Left cardiac atrium (tissue), 4 donors: ENCODE measurements around the gene ZP4. TPM values are rescaled to one million over a fixed set of nuclear protein-coding genes. Genes with fewer than 3 reads are reported as not detected.
A peak's percentile ranks its signal among the peaks of the same experiment; 100 is the strongest.
"Not testable (repeated sequence)": the region's sequence is repeated elsewhere in the genome, so short reads cannot be mapped to it uniquely, and the experiment has no call there.

Experiments used
- ATAC-seq, 2 donors: fragments of 200-7000 bp; cut with Tn5 transposase; one replicate each; pipeline ENCODE4 v1.9.1; 2020; ENCODE audit warnings: mild to moderate bottlenecking in 2 of 2, moderate library complexity in 2 of 2
- DNase-seq: peaks from one replicate; pipeline ENCODE4 v3.0.0-alpha.2; 2020
- intact Hi-C, 2 donors: fragments of 100-400 bp; cut with DNase I; formaldehyde crosslinking; loops; one replicate each; pipeline versions ENCODE4 v1.14.1 to v1.15.1; 2022 to 2023
- total RNA-seq, 2 donors: library from RNA; stranded (reverse); fragmentation: NEBNext Ultra II Directional; extraction: Animal tissue kit (Norgen Biotek cat#: 25700); gene quantifications; one replicate each; pipeline ENCODE4 v1.2.1, GENCODE V29; 2021
- donor health status: DM: no; HTN: yes; CAD: no.
- donor health status: DM: no; HTN: yes; CAD: no; lungs with severe emphysema.
- donor health status: DM: yes; HTN: yes; CAD: no.
- donor health status: Dilated cardiomyopathy.

The ZP4 gene
- total RNA-seq, 2 donors from 2014 or later: not detected

DNA sequence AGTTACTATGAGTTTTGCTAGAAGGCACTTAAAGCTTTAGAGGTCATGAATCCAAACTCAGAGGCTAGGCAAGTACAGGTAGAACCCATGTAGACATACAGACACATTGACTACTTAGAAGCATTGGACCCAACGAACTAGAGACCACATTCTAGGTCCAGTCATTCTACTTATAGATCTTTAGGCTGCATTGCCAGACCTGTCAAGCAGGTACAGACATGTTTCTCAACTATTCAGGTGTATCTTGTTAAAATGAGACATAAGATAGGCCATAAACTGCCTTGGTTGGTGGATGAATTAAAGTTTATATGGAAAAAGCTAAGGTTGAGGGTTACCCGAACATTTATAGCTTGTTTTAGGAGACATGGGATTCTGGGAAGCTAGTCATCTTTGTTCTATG is 6.5 kb downstream of the ZP4 start:
- DNase-seq (no peak), ATAC-seq (no peak)
- intact Hi-C loops: no loop called here

- DNase-seq: no peak
- intact Hi-C loops: no loop called here
- ATAC-seq: no peak
Measured at GRCh38 chr1:237879195-237879594, 11.5 kb downstream of the ZP4 start.

- DNase-seq: no peak
- no peak for ATAC-seq
- intact Hi-C loops: no loop called here
Measured at GRCh38 chr1:237878406-237878805, 12.3 kb downstream of the ZP4 start.

DNA sequence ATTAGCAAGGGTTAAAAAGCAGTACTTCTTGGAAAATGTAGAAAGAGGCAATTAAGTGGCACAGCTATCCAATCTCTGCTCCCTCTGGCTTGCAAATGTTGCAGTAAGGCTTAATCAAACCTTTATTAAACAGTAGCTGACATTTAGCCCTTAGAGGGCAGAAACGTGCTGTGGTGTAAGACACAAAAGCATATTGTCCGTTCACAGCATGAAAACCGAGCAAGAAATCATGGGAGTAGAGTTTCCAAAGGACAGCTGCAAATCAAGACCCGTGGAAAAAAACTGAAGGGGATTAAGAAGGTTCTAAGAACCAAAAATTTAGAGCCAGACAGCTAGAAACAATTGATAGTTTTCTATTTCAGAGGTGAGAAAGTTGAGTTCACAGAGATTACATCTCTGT is 13.1 kb downstream of the ZP4 start:
- ATAC-seq: no peak
- no peak for DNase-seq
- intact Hi-C loops: no loop called here

DNA sequence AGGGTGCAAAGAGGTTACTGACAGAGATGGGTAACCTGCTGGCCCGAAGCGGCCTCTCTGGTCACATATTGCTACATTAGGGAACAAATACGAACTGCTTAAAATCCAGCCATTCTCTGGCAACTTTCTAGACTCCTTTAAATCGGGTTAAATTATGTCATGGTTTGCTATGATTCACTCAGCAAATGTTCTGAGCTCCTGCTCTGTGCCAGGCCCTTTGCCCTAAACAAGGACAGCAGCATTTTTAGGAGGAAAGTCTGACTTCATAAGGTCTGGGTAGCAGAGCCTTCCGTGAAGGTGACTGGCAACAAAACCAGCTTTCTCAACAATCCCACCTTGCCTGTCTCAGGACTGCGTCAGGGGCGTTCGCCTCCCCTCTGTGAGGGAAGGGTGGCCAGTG is 15.4 kb downstream of the ZP4 start:
- ATAC-seq: no peak
- intact Hi-C loops: no loop called here
- DNase-seq: no peak

DNA sequence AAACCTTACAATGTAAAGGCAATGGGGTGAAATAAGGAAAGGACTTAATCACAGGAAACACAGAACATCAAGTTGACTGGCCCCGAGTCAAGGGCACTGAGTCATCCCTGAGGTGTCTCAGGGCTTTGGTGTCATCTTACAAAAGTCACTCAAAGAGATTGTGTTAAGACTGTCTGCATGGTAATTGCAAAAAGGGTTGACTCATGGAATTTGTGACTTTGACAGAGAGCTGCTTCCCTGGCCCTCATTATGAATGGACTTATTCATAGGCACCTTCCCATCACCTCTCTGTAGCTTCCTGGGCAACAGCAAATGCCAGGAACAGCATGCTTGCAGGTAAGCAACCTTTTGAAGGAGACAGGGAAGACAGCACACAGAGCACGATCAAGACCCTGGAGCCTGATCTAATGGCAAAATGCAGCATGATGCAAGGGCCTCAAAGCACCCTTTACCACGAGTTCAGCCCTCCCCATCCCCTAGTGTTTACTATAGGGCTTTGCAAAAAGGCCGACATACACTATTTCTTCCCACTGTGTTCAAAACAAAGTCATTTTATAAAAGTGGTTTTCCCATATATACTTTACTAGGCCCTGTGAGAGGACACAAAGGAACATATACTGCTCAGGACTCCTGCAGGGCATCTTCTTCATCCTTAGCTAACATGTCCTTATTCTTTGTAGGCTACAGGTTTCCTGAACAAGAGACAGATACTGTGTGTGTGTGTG is 17.1 kb downstream of the ZP4 start:
- peak in 1 of 2 donors; percentile 70 for ATAC-seq
- no peak for DNase-seq
- intact Hi-C loops: no loop called here

GRCh38 chr1:237868817-237869600 is 21.7 kb downstream of the ZP4 start:
- DNase-seq (no peak), ATAC-seq (no peak)
- intact Hi-C loops: no loop called here

GRCh38 chr1:237867380-237867888 is 23.3 kb downstream of the ZP4 start:
- intact Hi-C loops: no loop called here
- ATAC-seq: no peak
- DNase-seq: no peak

DNA sequence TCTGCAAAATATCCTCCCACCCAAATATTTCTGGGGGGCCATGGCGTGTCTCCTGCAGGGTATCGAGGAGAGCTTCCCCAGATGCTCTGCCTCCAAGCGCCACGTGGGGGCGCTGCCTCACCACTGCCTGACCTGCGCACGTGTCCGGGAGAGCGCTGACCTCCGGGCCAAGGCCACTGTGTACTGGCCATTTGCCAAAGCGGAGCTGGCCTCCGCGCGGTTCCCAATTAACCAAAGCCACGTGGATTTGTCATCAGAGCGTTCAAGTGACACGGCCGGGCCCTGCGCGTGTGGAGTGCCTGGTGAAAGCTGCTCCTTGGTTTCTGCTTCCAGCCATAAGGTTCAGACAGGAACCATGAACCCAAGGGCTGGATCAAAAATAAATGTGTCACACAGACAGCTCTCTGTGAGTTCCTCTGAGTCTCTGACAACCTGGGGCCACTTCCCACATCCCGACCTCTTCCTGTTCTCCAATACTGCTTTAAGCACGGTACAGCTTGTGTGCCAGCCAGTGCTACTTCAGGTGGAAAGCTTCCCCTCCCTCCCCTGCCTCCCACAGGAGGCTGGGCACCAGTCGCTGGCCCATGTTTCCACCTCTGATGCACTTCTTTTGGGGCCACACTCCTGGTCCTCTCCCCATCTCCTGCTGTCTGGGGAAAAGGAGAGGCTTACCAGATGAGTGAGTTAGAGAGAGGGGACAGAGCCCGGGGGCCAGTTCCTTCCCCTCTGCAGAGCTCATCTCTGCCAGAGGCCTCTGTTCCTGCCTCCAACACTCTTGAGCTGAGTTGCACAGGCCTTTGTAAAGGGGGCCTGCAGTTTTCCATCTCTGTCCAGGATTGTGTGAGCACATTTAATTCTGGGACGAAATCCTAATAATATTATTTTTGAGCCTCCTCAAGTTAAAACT is 26.1 kb downstream of the ZP4 start:
- ATAC-seq (peak; percentile 87 to 89), DNase-seq (peak; percentile 54)
- intact Hi-C loops: no loop called here

GRCh38 chr1:237863234-237863633 is 27.5 kb downstream of the ZP4 start:
- intact Hi-C loops: no loop called here
- DNase-seq: no peak
- no peak for ATAC-seq

GRCh38 chr1:237861944-237862343 is 28.8 kb downstream of the ZP4 start:
- intact Hi-C loops: no loop called here
- DNase-seq (no peak), ATAC-seq (no peak)

- DNase-seq (no peak), ATAC-seq (no peak)
- intact Hi-C loops: no loop called here
Measured at GRCh38 chr1:237858992-237859391, 31.7 kb downstream of the ZP4 start.

DNA sequence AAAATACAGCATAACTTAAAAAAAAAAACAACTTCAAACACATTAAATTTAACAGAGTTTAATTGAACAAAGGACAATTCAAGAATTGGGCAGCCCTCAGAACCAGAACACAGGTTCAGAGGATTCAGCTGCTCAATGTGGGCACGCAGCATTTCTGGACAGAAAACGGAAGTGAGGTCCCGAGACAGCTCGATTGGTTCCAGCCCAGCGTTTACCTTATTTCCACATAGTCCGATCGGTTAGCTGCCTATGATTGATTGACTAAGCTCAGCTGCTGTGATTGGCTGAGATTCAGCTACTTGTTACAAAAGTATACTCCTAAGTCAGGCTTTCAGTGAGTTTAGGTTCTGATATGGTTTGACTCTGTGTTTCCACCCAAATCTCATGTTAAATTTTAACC is 33.3 kb downstream of the ZP4 start:
- intact Hi-C loops: no loop called here
- DNase-seq: no peak
- no peak for ATAC-seq

DNA sequence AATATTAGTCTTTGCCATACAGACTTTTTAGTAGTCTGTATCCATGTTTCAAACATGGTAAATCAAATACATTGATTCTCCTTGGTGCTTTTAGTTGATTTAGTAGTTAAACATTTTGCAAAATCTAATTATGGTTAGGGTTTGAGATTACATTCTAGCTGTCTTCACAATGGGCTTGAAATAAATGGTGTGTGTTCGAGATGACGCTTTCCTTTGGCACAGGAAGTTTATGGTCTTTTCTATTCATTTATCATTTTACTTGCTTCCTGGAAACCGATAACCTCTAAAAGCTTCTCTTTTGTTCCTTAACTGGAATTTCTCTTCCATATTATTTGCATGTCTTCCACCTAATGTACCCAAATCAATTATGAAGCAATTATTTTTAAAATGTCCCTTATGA is 38.4 kb downstream of the ZP4 start:
- DNase-seq: no peak
- no peak for ATAC-seq
- intact Hi-C loops: no loop called here

- ATAC-seq: no peak
- intact Hi-C loops: no loop called here
Measured at GRCh38 chr1:237851210-237851845, 39.4 kb downstream of the ZP4 start.

DNA sequence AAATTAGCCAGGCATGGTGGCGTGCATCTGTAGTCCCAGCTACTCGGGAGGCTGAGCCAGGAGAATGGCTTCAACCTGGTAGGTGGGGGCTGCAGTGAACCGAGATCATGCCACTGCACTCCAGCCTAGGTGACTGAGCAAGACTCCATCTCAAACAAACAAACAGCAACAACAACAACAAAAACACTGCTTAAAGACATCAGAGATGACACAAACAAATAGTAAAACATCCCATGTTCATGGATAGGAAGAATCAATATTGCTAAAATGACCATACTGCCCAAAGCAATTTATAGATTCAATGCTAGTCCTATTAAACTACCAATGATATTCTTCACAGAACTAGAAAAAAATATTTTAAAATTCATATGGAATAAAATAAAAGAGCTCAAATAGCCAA is 47.2 kb downstream of the ZP4 start:
- DNase-seq, ATAC-seq, intact Hi-C loops: not testable (repeated sequence)

More at GRCh38 chr1:237851210-237851845, 39.4 kb downstream of the ZP4 start:
- peak; percentile 40 for DNase-seq

DNA sequence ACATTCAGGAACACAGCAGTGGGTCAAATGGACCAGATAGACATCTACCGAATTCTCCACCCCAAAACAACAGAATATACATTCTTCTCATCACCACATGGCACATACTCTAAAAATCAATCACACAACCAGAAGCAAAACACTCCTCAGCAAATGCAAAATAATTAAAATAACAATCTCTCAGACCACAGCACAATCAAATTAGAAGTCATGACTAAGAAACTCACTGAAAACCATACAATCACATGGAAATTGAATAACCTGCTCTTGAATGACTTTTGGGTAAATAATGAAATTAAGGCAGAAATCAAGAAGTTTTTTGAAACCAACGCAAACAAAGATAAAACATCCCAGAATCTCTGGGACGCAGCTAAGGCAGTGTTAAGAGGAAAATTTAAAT is 49.2 kb downstream of the ZP4 start:
- no peak for DNase-seq
- no peak for ATAC-seq
- intact Hi-C loops: no loop called here

GRCh38 chr1:237838904-237839534 is 51.7 kb downstream of the ZP4 start:
- peak; percentile 29 to 48 for ATAC-seq
- intact Hi-C loops: no loop called here

GRCh38 chr1:237838320-237838719 is 52.4 kb downstream of the ZP4 start:
- ATAC-seq: peak; percentile 23 to 26
- no peak for DNase-seq
- intact Hi-C loops: no loop called here

More at GRCh38 chr1:237838904-237839534, 51.7 kb downstream of the ZP4 start:
- DNase-seq: peak; percentile 21
